Measurements from ENCODE around the gene BTNL8.

BTNL8 gene

GRCh38 chr5:180990086-180990881, 91.3 kb downstream of the BTNL8 start:
- peaks cover 9% of the 10 kb centered on the region for H3K27me3 ChIP-seq (ENCODE audit: insufficient read depth, low read depth, severe bottlenecking)
- no peak for DNase-seq
- H3K36me3 ChIP-seq, result no peaks in the 10 kb centered on the region
- no peak overlapping the region for H3K27ac ChIP-seq
- no peak overlapping the region for H3K4me3 ChIP-seq (ENCODE audit: low read depth, low read length)
- no peak for TF ChIP-seq CTCF (IDR thresholded peaks at IDR 0.05; ENCODE audit: low read depth, low read length)
- no peaks in the 10 kb centered on the region for H3K9me3 ChIP-seq (ENCODE audit: severe bottlenecking)

GRCh38 chr5:180990882-180991242, 91.9 kb downstream of the BTNL8 start:
- Histone ChIP-seq H3K4me3 (ENCODE audit: low read depth, low read length) (no peak overlapping the region), H3K27ac (no peak overlapping the region), H3K36me3 (no peaks in the 10 kb centered on the region), H3K9me3 (ENCODE audit: severe bottlenecking) (no peaks in the 10 kb centered on the region), H3K27me3 (ENCODE audit: insufficient read depth, low read depth, severe bottlenecking) (peaks cover 9% of the 10 kb centered on the region)
- no peak for TF ChIP-seq CTCF (IDR thresholded peaks at IDR 0.05; ENCODE audit: low read depth, low read length)
- no peak for DNase-seq
